Stomach (tissue), 9 donors: ENCODE results near the gene ABHD4. TPM values are rescaled to one million over a fixed set of nuclear protein-coding genes. Genes with fewer than 3 reads are reported as not detected.
A peak's percentile ranks its signal among the peaks of the same experiment; 100 is the strongest.
"Not testable (repeated sequence)": the region's sequence is repeated elsewhere in the genome, so short reads cannot be mapped to it uniquely, and the experiment has no call there.

ENCODE experiments used
- DNase-seq, 2 donors: peaks; one replicate each; pipeline versions ENCODE4 v3.0.0 to v3.0.0-alpha.2; 2013 to 2019
- H3K27ac ChIP-seq, 5 donors: fragments of 200-600 bp in 4 of 5; sonication (generic) in 4 of 5; one replicate each; pipeline ENCODE4 v1.5.1; 2013 to 2019; ENCODE audit warnings: mild to moderate bottlenecking in 1 of 5, moderate library complexity in 1 of 5
- H3K27me3 ChIP-seq, 3 donors: fragments of 200-600 bp; sonication (generic); one replicate each; pipeline ENCODE4 v1.5.1; 2017 to 2019; ENCODE audit warnings: mixed run types in 1 of 3
- H3K36me3 ChIP-seq, 4 donors: fragments of 200-600 bp; sonication (generic); 1 replicate in 3 of 4; 2 replicates in 1 of 4; pipeline ENCODE4 v1.5.1; 2016 to 2019
- H3K4me1 ChIP-seq, 4 donors: fragments of 200-600 bp; sonication (generic); one replicate each; pipeline ENCODE4 v1.5.1; 2016 to 2019
- H3K4me3 ChIP-seq, 4 donors: fragments of 200-600 bp; sonication (generic) in 3 of 4; one replicate each; pipeline ENCODE4 v1.5.1; 2016 to 2019; ENCODE audit warnings: mild to moderate bottlenecking in 1 of 4
- H3K9me3 ChIP-seq, 4 donors: fragments of 200-600 bp; sonication (generic); one replicate each; pipeline ENCODE4 v1.5.1; 2016 to 2019
- CTCF ChIP-seq, 7 experiments: fragments of 450-650 bp in 4 of 7; fragments of 200-600 bp in 3 of 7; sonication (generic) in 3 of 7; IDR thresholded peaks; one replicate each; pipeline ENCODE4 v1.5.1; 2016 to 2019; ENCODE audit warnings: antibody characterized with exemption in 7 of 7, control low read depth in 2 of 7, mild to moderate bottlenecking in 1 of 7
- EP300 ChIP-seq: sonication (generic); formaldehyde crosslinking; IDR thresholded peaks from one replicate; pipeline ENCODE4 v1.6.1; 2017; ENCODE audit warnings: antibody characterized with exemption
- POLR2A ChIP-seq, 4 donors: fragments of 450-650 bp; IDR thresholded peaks; one replicate each; pipeline ENCODE4 v1.6.1; 2016; ENCODE audit warnings: antibody characterized with exemption in 4 of 4, control low read depth in 2 of 4, mild to moderate bottlenecking in 1 of 4, moderate library complexity in 1 of 4
- POLR2AphosphoS5 ChIP-seq, 3 donors: sonication (generic); formaldehyde crosslinking; IDR thresholded peaks; one replicate each; pipeline ENCODE4 v1.6.1; 2016; ENCODE audit warnings: antibody characterized with exemption in 3 of 3
- WGBS, 5 donors: extraction: QIAGEN DNeasy Blood & Tissue Kit in 3 of 5; methylation state at CpG; one replicate each; pipeline versions ENCODE4 v1.1.5 to v1.1.7; 2013 to 2018; 5-methylcytosine and 5-hydroxymethylcytosine counted together
- intact Hi-C: fragments of 100-400 bp; cut with DNase I; formaldehyde crosslinking; loops from one replicate; pipeline ENCODE4 v1.15.1; 2023; ENCODE audit warnings: low total_unique reads
- polyA plus RNA-seq, 3 donors: library from polyadenylated mRNA; stranded (reverse); fragments of 200-250 nt; gene quantifications; one replicate each; pipeline ENCODE4 v1.2.3, GENCODE V29; 2013
- total RNA-seq, 5 donors: library from RNA; depleted of rRNA; stranded (reverse); fragments of >200 nt; gene quantifications; one replicate each; pipeline versions ENCODE4 v1.1.0 to v1.2.3, GENCODE V29; 2014 to 2016
- donor health status: healthy with polysubstance abuse.
- donor health status: Bipolar disorder and iron deficiency.
- donor health status: healthy.

Gene ABHD4
- total and polyA plus RNA-seq, 8 donors: 12.2 to 130 (median 23.2) TPM

- intact Hi-C loops: no loop called here
- Histone ChIP-seq H3K4me1 (peaks cover 68 to 100% (median 84%) of the 10 kb centered on the region in 4 donors), H3K27ac (peak overlapping the region in 4 of 5 donors; percentile 82 to 91 (median 85)), H3K27me3 (no peaks in the 10 kb centered on the region), H3K9me3 (no peaks in the 10 kb centered on the region), H3K4me3 (no peak overlapping the region), H3K36me3 (peaks cover 7 to 43% (median 26%) of the 10 kb centered on the region in 4 donors)
- TF ChIP-seq POLR2A (IDR thresholded peaks at IDR 0.05) (no peak), EP300 (no peak), CTCF (IDR thresholded peaks at IDR 0.05) (no peak), POLR2AphosphoS5 (IDR thresholded peaks at IDR 0.05) (no peak)
- 46 to 65% (median 49%) methylated on average over 1 of the region's 1 CpG for WGBS, 5 donors
- DNase-seq: no peak
These were observed 33.6 kb upstream of the ABHD4 start for GRCh38 chr14:22564463-22564862.

- Histone ChIP-seq H3K27me3 (no peaks in the 10 kb centered on the region), H3K27ac (peak overlapping the region; percentile 82 to 91 (median 85)), H3K36me3 (peaks cover 7 to 48% (median 26%) of the 10 kb centered on the region in 4 donors), H3K9me3 (no peaks in the 10 kb centered on the region), H3K4me1 (peaks cover 67 to 100% (median 84%) of the 10 kb centered on the region in 4 donors), H3K4me3 (no peak overlapping the region)
- WGBS, 5 donors: 64 to 70% (median 65%) methylated on average over 3 of the region's 3 CpGs
- DNase-seq: no peak
- TF ChIP-seq POLR2A (IDR thresholded peaks at IDR 0.05): no peak
- TF ChIP-seq EP300: no peak
- no peak for TF ChIP-seq CTCF (IDR thresholded peaks at IDR 0.05)
- TF ChIP-seq POLR2AphosphoS5 (IDR thresholded peaks at IDR 0.05): no peak
- intact Hi-C loops: no loop called here
These were observed 32.6 kb upstream of the ABHD4 start for GRCh38 chr14:22565391-22565945.

- 35 to 59% (median 56%) methylated on average over 9 of the region's 9 CpGs for WGBS, 5 donors
- H3K27ac ChIP-seq: peak overlapping the region; percentile 81 to 91 (median 85)
- H3K27me3 ChIP-seq, DNase-seq, intact Hi-C loops, H3K4me3 ChIP-seq, H3K9me3 ChIP-seq: not testable (repeated sequence)
- H3K4me1 ChIP-seq: peaks cover 71 to 100% (median 84%) of the 10 kb centered on the region in 4 donors
- peaks cover 7 to 48% (median 28%) of the 10 kb centered on the region in 4 donors for H3K36me3 ChIP-seq
These were observed 31.8 kb upstream of the ABHD4 start for GRCh38 chr14:22566266-22566665.

- Histone ChIP-seq H3K36me3 (peaks cover 7 to 54% (median 34%) of the 10 kb centered on the region in 4 donors), H3K9me3 (no peaks in the 10 kb centered on the region), H3K27ac (peak overlapping the region in 4 of 5 donors; percentile 82 to 91 (median 85)), H3K4me1 (peaks cover 65 to 99% (median 78%) of the 10 kb centered on the region in 4 donors), H3K4me3 (no peak overlapping the region), H3K27me3 (no peaks in the 10 kb centered on the region)
- TF ChIP-seq EP300: no peak
- no peak for TF ChIP-seq POLR2AphosphoS5 (IDR thresholded peaks at IDR 0.05)
- no peak for TF ChIP-seq CTCF (IDR thresholded peaks at IDR 0.05)
- no peak for TF ChIP-seq POLR2A (IDR thresholded peaks at IDR 0.05)
- WGBS, 5 donors: 30 to 56% (median 36%) methylated on average over 2 of the region's 2 CpGs
- no peak for DNase-seq
- intact Hi-C loops: no loop called here
These were observed 31.3 kb upstream of the ABHD4 start for GRCh38 chr14:22566845-22567244.

GRCh38 chr14:22567437-22567836 lies 30.7 kb upstream of the ABHD4 start:
- Histone ChIP-seq H3K4me1 (peaks cover 63 to 99% (median 75%) of the 10 kb centered on the region in 4 donors), H3K27ac (peak overlapping the region; percentile 82 to 91 (median 85))
- intact Hi-C loops: no loop called here

More at GRCh38 chr14:22567437-22567836, 30.7 kb upstream of the ABHD4 start:
- TF ChIP-seq CTCF (IDR thresholded peaks at IDR 0.05) (no peak), POLR2A (IDR thresholded peaks at IDR 0.05) (no peak)
- Histone ChIP-seq H3K27me3 (no peaks in the 10 kb centered on the region), H3K36me3 (peaks cover 7 to 54% (median 40%) of the 10 kb centered on the region in 4 donors), H3K4me3 (no peak overlapping the region), H3K9me3 (no peaks in the 10 kb centered on the region)
- no peak for DNase-seq
- WGBS, 5 donors: 83 to 90% (median 85%) methylated on average over 1 of the region's 1 CpG
